HCEC 1CT (cell line): Measurements from ENCODE around the gene NAP1L1.

Experiments
- DNase-seq: peaks from one replicate; pipeline ENCODE4 v3.0.0-alpha.2; 2017

NAP1L1 gene

GRCh38 chr12:76083904-76084862 is at the start of gene NAP1L1:
Gene NAP1L1 (minus strand): TSS chr12:76084685. CDS start chr12:76074219, 10,466 bp downstream.
- DNase-seq = peak; percentile 99

- DNase-seq = no peak
These were observed 43.1 kb upstream of the NAP1L1 start for GRCh38 chr12:76127588-76127987.

- DNase-seq = no peak
These were observed 40.0 kb upstream of the NAP1L1 start for GRCh38 chr12:76124456-76124855.

- peak; percentile 82 for DNase-seq
These were observed 39.1 kb upstream of the NAP1L1 start for GRCh38 chr12:76123259-76124212.

GRCh38 chr12:76119887-76120286 is 35.4 kb upstream of the NAP1L1 start:
- no peak for DNase-seq

- DNase-seq = no peak
These were observed 33.3 kb upstream of the NAP1L1 start for GRCh38 chr12:76117751-76118150.

GRCh38 chr12:76117067-76117691 is 32.7 kb upstream of the NAP1L1 start:
- DNase-seq = no peak

- no peak for DNase-seq
These were observed 29.6 kb upstream of the NAP1L1 start for GRCh38 chr12:76113800-76114757.

- DNase-seq = no peak
These were observed 26.8 kb upstream of the NAP1L1 start for GRCh38 chr12:76111209-76111749.

GRCh38 chr12:76109879-76110278 is 25.4 kb upstream of the NAP1L1 start:
- no peak for DNase-seq

GRCh38 chr12:76108356-76108755 is 23.9 kb upstream of the NAP1L1 start:
- no peak for DNase-seq

GRCh38 chr12:76106631-76107030 is 22.1 kb upstream of the NAP1L1 start:
- no peak for DNase-seq

- DNase-seq = no peak
These were observed 19.5 kb upstream of the NAP1L1 start for GRCh38 chr12:76103958-76104357.

GRCh38 chr12:76101739-76102385 is 17.4 kb upstream of the NAP1L1 start:
- no peak for DNase-seq

GRCh38 chr12:76096079-76096646 is 11.7 kb upstream of the NAP1L1 start:
- DNase-seq = no peak

GRCh38 chr12:76094754-76095153 is 10.3 kb upstream of the NAP1L1 start:
- DNase-seq = no peak

- DNase-seq = no peak
These were observed 6.8 kb upstream of the NAP1L1 start for GRCh38 chr12:76091246-76091754.

- peak; percentile 16 for DNase-seq
These were observed 1.0 kb upstream of the NAP1L1 start for GRCh38 chr12:76085520-76085868.

- DNase-seq = peak; percentile 68
These were observed 506 bp upstream of the NAP1L1 start for GRCh38 chr12:76084863-76085519.
